B cell (primary cell): ENCODE results near the gene CHRM1. TPM values are rescaled to one million over a fixed set of nuclear protein-coding genes. Genes with fewer than 3 reads are reported as not detected.

Experiments used
- ATAC-seq: fragments of 200-7000 bp; cut with Tn5 transposase; one replicate; pipeline ENCODE4 v1.10.0; 2021; ENCODE audit warnings: low read depth, mild to moderate bottlenecking, moderate number of reproducible peaks, moderate library complexity
- CTCF ChIA-PET: fragments of 350-600 bp; sonication (Branson Sonifier 250); formaldehyde crosslinking; loops from one replicate; lab custom pipeline; 2021; ENCODE audit warnings: antibody characterized with exemption, inconsistent platforms; lab: Charles Lee
- POLR2A ChIA-PET: fragments of 350-600 bp; sonication (Branson Sonifier 250); formaldehyde crosslinking; loops from one replicate; lab custom pipeline; 2021; ENCODE audit warnings: antibody characterized with exemption; lab: Charles Lee
- DNase-seq: peaks from one replicate; pipeline ENCODE4 v3.0.0; 2013
- H2AFZ ChIP-seq: 2 replicates; pipeline ENCODE4 v1.6.1; 2012; ENCODE audit warnings: mild to moderate bottlenecking, low read depth, low read length; ENCODE audit not compliant: insufficient read depth, poor library complexity, severe bottlenecking
- H3K27ac ChIP-seq, 2 donors: 1 replicate in 1 of 2; 2 replicates in 1 of 2; pipeline ENCODE4 v1.5.1; 2012 to 2013; ENCODE audit warnings: low read length in 2 of 2, mild to moderate bottlenecking in 2 of 2, moderate library complexity in 1 of 2
- H3K27me3 ChIP-seq, 4 experiments: fragments of 200-600 bp in 1 of 4; sonication (generic) in 1 of 4; replicated peaks in 1 of 4; 1 replicate in 2 of 4; 2 replicates in 2 of 4; pipeline versions ENCODE4 v1.6.1 to v1.7.0; 2013 to 2016; ENCODE audit warnings: low read length in 3 of 4, mild to moderate bottlenecking in 2 of 4, mixed read lengths in 1 of 4, moderate library complexity in 1 of 4; ENCODE audit not compliant: insufficient read depth in 4 of 4, control insufficient read depth in 3 of 4; ENCODE audit errors: control extremely low read depth in 1 of 4
- H3K36me3 ChIP-seq, 2 experiments: replicated peaks in 1 of 2; 1 replicate in 1 of 2; 2 replicates in 1 of 2; pipeline versions ENCODE4 v1.6.1 to v1.7.1; 2013; ENCODE audit warnings: low read length in 1 of 2; ENCODE audit not compliant: insufficient read depth in 2 of 2, control insufficient read depth in 1 of 2; ENCODE audit errors: control extremely low read depth in 1 of 2, extremely low read depth in 1 of 2
- H3K4me1 ChIP-seq, 2 donors: fragments of 200-600 bp in 1 of 2; sonication (generic) in 1 of 2; 1 replicate in 1 of 2; 2 replicates in 1 of 2; pipeline versions ENCODE4 v1.5.1 to v1.6.1; 2013 to 2017; ENCODE audit warnings: low read length in 2 of 2; ENCODE audit not compliant: control insufficient read depth in 2 of 2, insufficient read depth in 2 of 2
- H3K4me2 ChIP-seq: replicated peaks from 2 replicates; pipeline ENCODE3; 2012; ENCODE audit warnings: mild to moderate bottlenecking, low read depth, low read length; ENCODE audit not compliant: poor library complexity, severe bottlenecking
- H3K4me3 ChIP-seq, 5 experiments: fragments of 200-600 bp in 1 of 5; sonication (generic) in 1 of 5; 1 replicate in 3 of 5; 2 replicates in 2 of 5; pipeline versions ENCODE4 v1.5.1 to v1.7.0; 2011 to 2016; ENCODE audit warnings: low read length in 4 of 5, mild to moderate bottlenecking in 4 of 5, low read depth in 2 of 5, control low read depth in 1 of 5, moderate library complexity in 1 of 5; ENCODE audit not compliant: insufficient read depth in 1 of 5; ENCODE audit errors: control extremely low read depth in 1 of 5, extremely low read depth in 1 of 5
- H3K79me2 ChIP-seq: fragments of 200-600 bp; sonication (generic); one replicate; pipeline ENCODE4 v1.6.0; 2016; ENCODE audit warnings: low read length; ENCODE audit not compliant: control insufficient read depth, insufficient read depth
- H3K9ac ChIP-seq: fragments of 200-600 bp; sonication (generic); 2 replicates; pipeline ENCODE4 v1.6.1; 2017; ENCODE audit warnings: mild to moderate bottlenecking, low read length, moderate library complexity
- H3K9me3 ChIP-seq, 3 donors: one replicate each; pipeline versions ENCODE4 v1.6.1 to v1.7.1; 2013; ENCODE audit warnings: low read length in 2 of 3; ENCODE audit not compliant: control insufficient read depth in 2 of 3, insufficient read depth in 1 of 3; ENCODE audit errors: control extremely low read depth in 1 of 3
- H4K20me1 ChIP-seq: 2 replicates; pipeline ENCODE4 v1.6.0; 2012; ENCODE audit warnings: mild to moderate bottlenecking, low read length; ENCODE audit not compliant: insufficient read depth, control insufficient read depth, poor library complexity, severe bottlenecking
- H3K27ac Mint-ChIP-seq: one replicate; pipeline ENCODE4 v1.8.0; 2021; ENCODE audit warnings: mixed read lengths
- H3K27me3 Mint-ChIP-seq: one replicate; pipeline ENCODE4 v1.8.0; 2021; ENCODE audit warnings: mixed read lengths
- H3K4me1 Mint-ChIP-seq: one replicate; pipeline ENCODE4 v1.8.0; 2021; ENCODE audit warnings: mixed read lengths
- H3K4me3 Mint-ChIP-seq: one replicate; pipeline ENCODE4 v1.8.0; 2021; ENCODE audit warnings: mixed read lengths
- H3K9me3 Mint-ChIP-seq: one replicate; pipeline ENCODE4 v1.8.0; 2022; ENCODE audit warnings: mixed read lengths; ENCODE audit not compliant: insufficient read depth
- EZH2 ChIP-seq: IDR thresholded peaks from 2 replicates; pipeline ENCODE4 v1.6.1; 2012; ENCODE audit warnings: borderline replicate concordance, low read depth, mild to moderate bottlenecking, moderate library complexity, low read length; ENCODE audit not compliant: insufficient read depth, poor library complexity, severe bottlenecking
- WGBS: methylation state at CpG from one replicate; pipeline ENCODE4 v1.1.5; 2013; ENCODE audit warnings: missing lambda C conversion rate; ENCODE audit not compliant: insufficient coverage; 5-methylcytosine and 5-hydroxymethylcytosine counted together
- intact Hi-C: fragments of 100-400 bp; cut with micrococcal nuclease; formaldehyde crosslinking; loops from one replicate; pipeline ENCODE4 v1.10.0; 2022
- polyA plus RNA-seq: library from polyadenylated mRNA; depleted of rRNA; stranded (reverse); fragments of >200 nt; gene quantifications from 2 replicates; pipeline ENCODE4 v1.2.3, GENCODE V29; 2012
- total RNA-seq, 2 donors: library from RNA; stranded (reverse); fragments of 120-200 nt in 1 of 2; gene quantifications; 1 replicate in 1 of 2; 2 replicates in 1 of 2; pipeline versions ENCODE4 v1.2.3 to v1.2.4, GENCODE V29; 2013 to 2022
- TF ChIP-seq, protein P1 (sequence below): fragments of 200-600 bp; IDR thresholded peaks from one replicate; pipeline ENCODE4 v1.8.0; 2022; ENCODE audit warnings: antibody characterized with exemption, mild to moderate bottlenecking

CHRM1 gene
- total and polyA plus RNA-seq, 2 donors (not counting 1 experiment from before 2014, with no cell fraction given) = not detected

DNA sequence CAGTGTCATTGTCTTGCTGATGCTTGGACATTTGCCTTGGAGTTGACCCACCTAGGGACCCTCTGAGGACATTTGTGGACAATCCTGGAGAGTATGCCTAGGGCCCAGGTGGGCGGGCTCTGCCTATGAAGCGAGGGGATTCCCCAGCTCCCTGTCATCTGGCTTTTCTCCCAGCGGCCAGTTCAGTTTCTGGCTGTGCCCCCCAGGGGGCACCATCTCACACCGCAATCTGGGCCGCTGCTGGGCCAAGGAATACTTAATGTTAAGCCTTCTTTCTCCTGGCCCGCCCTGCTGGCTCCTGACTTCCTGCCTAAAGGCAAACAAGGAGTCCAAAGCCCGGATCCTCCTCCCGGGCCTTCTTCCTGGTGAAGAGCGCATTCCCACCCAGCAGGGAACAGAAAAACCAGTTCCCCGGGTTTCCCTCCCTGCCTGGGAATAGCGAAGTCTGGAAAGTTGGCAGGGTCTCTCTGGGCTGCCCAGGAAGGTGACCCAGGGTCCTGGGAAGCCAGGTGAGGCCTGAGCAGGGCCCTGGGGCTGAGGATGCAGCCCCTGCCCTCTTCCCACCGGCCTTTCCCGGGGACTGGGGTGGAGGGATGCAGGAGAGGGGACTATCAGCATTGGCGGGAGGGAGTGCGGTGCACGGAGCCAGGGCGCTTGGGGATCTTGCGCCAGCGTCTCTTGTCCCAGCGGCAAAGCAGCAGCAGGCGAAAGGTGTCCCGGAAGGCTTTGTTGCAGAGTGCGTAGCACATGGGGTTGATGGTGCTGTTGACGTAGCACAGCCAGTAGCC, 11.9 kb downstream of the CHRM1 start:
- 66% methylated on average over 24 of the region's 24 CpGs for WGBS
- H4K20me1 ChIP-seq = no peaks in the 10 kb centered on the region
- no peaks in the 10 kb centered on the region for H3K9me3 ChIP-seq
- H3K36me3 ChIP-seq = no peaks in the 10 kb centered on the region
- H2AFZ ChIP-seq = no peak overlapping the region
- H3K4me2 ChIP-seq = no peak overlapping the region
- H3K9me3 Mint-ChIP-seq = no peaks in the 10 kb centered on the region
- peaks cover 35% of the 10 kb centered on the region for H3K27me3 Mint-ChIP-seq
- TF ChIP-seq EZH2 = no peak
- TF ChIP-seq, protein P1, sequence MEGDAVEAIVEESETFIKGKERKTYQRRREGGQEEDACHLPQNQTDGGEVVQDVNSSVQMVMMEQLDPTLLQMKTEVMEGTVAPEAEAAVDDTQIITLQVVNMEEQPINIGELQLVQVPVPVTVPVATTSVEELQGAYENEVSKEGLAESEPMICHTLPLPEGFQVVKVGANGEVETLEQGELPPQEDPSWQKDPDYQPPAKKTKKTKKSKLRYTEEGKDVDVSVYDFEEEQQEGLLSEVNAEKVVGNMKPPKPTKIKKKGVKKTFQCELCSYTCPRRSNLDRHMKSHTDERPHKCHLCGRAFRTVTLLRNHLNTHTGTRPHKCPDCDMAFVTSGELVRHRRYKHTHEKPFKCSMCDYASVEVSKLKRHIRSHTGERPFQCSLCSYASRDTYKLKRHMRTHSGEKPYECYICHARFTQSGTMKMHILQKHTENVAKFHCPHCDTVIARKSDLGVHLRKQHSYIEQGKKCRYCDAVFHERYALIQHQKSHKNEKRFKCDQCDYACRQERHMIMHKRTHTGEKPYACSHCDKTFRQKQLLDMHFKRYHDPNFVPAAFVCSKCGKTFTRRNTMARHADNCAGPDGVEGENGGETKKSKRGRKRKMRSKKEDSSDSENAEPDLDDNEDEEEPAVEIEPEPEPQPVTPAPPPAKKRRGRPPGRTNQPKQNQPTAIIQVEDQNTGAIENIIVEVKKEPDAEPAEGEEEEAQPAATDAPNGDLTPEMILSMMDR = no peak
- H3K4me3 Mint-ChIP-seq = no peak overlapping the region
- no peak overlapping the region for H3K9ac ChIP-seq
- POLR2A ChIA-PET = no interaction called here
- H3K4me1 Mint-ChIP-seq = peaks cover 2% of the 10 kb centered on the region
- intact Hi-C loops = no loop called here
- no peaks in the 10 kb centered on the region for H3K4me1 ChIP-seq
- H3K27ac Mint-ChIP-seq = no peak overlapping the region
- peaks cover 0 to 11% (median 5%) of the 10 kb centered on the region in 4 experiments for H3K27me3 ChIP-seq
- DNase-seq (peak; percentile 23), ATAC-seq (no peak)
- no peak overlapping the region for H3K4me3 ChIP-seq
- H3K79me2 ChIP-seq = no peaks in the 10 kb centered on the region
- CTCF ChIA-PET = interaction anchor here (1.0 to 9.9 kb wide), 4 partner anchors 15 to 138 kb away, joined by 3 to 308 read pairs (median 60); no protein-coding TSS in a partner anchor
- no peak overlapping the region for H3K27ac ChIP-seq

- peaks cover 2% of the 10 kb centered on the region for H3K4me1 Mint-ChIP-seq
- 84% methylated on average over 9 of the region's 9 CpGs for WGBS
- Histone ChIP-seq H3K4me2 (no peak overlapping the region), H4K20me1 (no peaks in the 10 kb centered on the region), H3K4me3 (no peak overlapping the region), H3K9ac (no peak overlapping the region), H3K27me3 (peaks cover 0 to 11% (median 5%) of the 10 kb centered on the region in 4 experiments), H3K79me2 (no peaks in the 10 kb centered on the region), H3K36me3 (no peaks in the 10 kb centered on the region), H3K9me3 (no peaks in the 10 kb centered on the region), H3K4me1 (no peaks in the 10 kb centered on the region), H3K27ac (no peak overlapping the region), H2AFZ (no peak overlapping the region)
- no peak for ATAC-seq
- H3K9me3 Mint-ChIP-seq = no peaks in the 10 kb centered on the region
- POLR2A ChIA-PET = no interaction called here
- intact Hi-C loops = no loop called here
- CTCF ChIA-PET = interaction anchor here (1.0 to 9.9 kb wide), 3 partner anchors 112 to 139 kb away, joined by 3 to 308 read pairs (median 116); no protein-coding TSS in a partner anchor
- no peak for DNase-seq
- H3K27ac Mint-ChIP-seq = no peak overlapping the region
- no peak overlapping the region for H3K4me3 Mint-ChIP-seq
- H3K27me3 Mint-ChIP-seq = peaks cover 39% of the 10 kb centered on the region
- no peak for TF ChIP-seq EZH2
- TF ChIP-seq, protein P1 = no peak
These were observed 12.6 kb downstream of the CHRM1 start for GRCh38 chr11:62908468-62909072.
